CD8-positive, alpha-beta memory T cell (primary cell): ENCODE data around the gene FBN1. TPM values are rescaled to one million over a fixed set of nuclear protein-coding genes. Genes with fewer than 3 reads are reported as not detected.

Experiments used
- CTCF ChIA-PET: fragments of 350-600 bp; sonication (Branson Sonifier 250); formaldehyde crosslinking; loops from one replicate; lab custom pipeline; 2021; ENCODE audit warnings: antibody characterized with exemption; lab: Charles Lee
- POLR2A ChIA-PET: fragments of 350-600 bp; sonication (Branson Sonifier 250); formaldehyde crosslinking; loops from one replicate; lab custom pipeline; 2021; ENCODE audit warnings: antibody characterized with exemption; lab: Charles Lee
- DNase-seq, 5 donors: peaks; one replicate each; pipeline versions ENCODE4 v3.0.0 to v3.0.0-alpha.2; 2020 to 2022; ENCODE audit warnings: mixed read lengths in 1 of 5
- H3K27ac ChIP-seq: one replicate; pipeline ENCODE4 v1.7.0; 2013; ENCODE audit warnings: low read depth, mild to moderate bottlenecking, low read length, moderate library complexity
- H3K27me3 ChIP-seq: 2 replicates; pipeline ENCODE4 v1.7.0; 2013; ENCODE audit warnings: low read length, mild to moderate bottlenecking; ENCODE audit not compliant: insufficient read depth, poor library complexity, severe bottlenecking
- H3K36me3 ChIP-seq: 2 replicates; pipeline ENCODE4 v1.7.0; 2013; ENCODE audit warnings: mild to moderate bottlenecking, low read length, moderate library complexity; ENCODE audit not compliant: insufficient read depth
- H3K4me1 ChIP-seq: 2 replicates; pipeline ENCODE4 v1.7.0; 2013; ENCODE audit warnings: mild to moderate bottlenecking, low read length, moderate library complexity; ENCODE audit not compliant: insufficient read depth
- H3K4me3 ChIP-seq: 2 replicates; pipeline ENCODE4 v1.7.0; 2013; ENCODE audit warnings: mild to moderate bottlenecking, low read length
- H3K9me3 ChIP-seq: 2 replicates; pipeline ENCODE4 v1.7.0; 2013; ENCODE audit warnings: mild to moderate bottlenecking, low read length
- H3K27ac Mint-ChIP-seq, 8 donors: one replicate each; pipeline ENCODE4 v1.8.0; 2020 to 2021; ENCODE audit warnings: mixed read lengths in 8 of 8, mild to moderate bottlenecking in 6 of 8, inconsistent platforms in 3 of 8, moderate library complexity in 3 of 8
- H3K27me3 Mint-ChIP-seq, 2 donors: one replicate each; pipeline ENCODE4 v1.8.0; 2020 to 2021; ENCODE audit warnings: mixed read lengths in 2 of 2, mild to moderate bottlenecking in 1 of 2, moderate library complexity in 1 of 2
- H3K36me3 Mint-ChIP-seq, 3 donors: one replicate each; pipeline ENCODE4 v1.8.0; 2020 to 2021; ENCODE audit warnings: mixed read lengths in 3 of 3, inconsistent platforms in 1 of 3, mild to moderate bottlenecking in 1 of 3
- H3K4me1 Mint-ChIP-seq, 3 donors: one replicate each; pipeline ENCODE4 v1.8.0; 2020 to 2021; ENCODE audit warnings: mixed read lengths in 3 of 3, inconsistent platforms in 1 of 3, mild to moderate bottlenecking in 1 of 3
- H3K4me3 Mint-ChIP-seq, 7 donors: one replicate each; pipeline ENCODE4 v1.8.0; 2020 to 2021; ENCODE audit warnings: mixed read lengths in 7 of 7, mild to moderate bottlenecking in 6 of 7, moderate library complexity in 4 of 7, inconsistent platforms in 2 of 7
- H3K9me3 Mint-ChIP-seq, 5 donors: one replicate each; pipeline ENCODE4 v1.8.0; 2020 to 2022; ENCODE audit warnings: mixed read lengths in 5 of 5, mild to moderate bottlenecking in 3 of 5, moderate library complexity in 2 of 5, inconsistent platforms in 1 of 5
- polyA plus RNA-seq: library from polyadenylated mRNA; unstranded; fragments of 300-500 nt; fragmentation: Illumina TruSeq; gene quantifications from one replicate; pipeline ENCODE4 v1.2.3, GENCODE V29; 2021
- total RNA-seq, 2 experiments: library from RNA; stranded (reverse); gene quantifications; one replicate each; pipeline ENCODE4 v1.2.3, GENCODE V29; 2021

Gene FBN1
- total and polyA plus RNA-seq, 3 experiments from 2014 or later, result 0.13 to 0.46 (median 0.21) TPM

DNA sequence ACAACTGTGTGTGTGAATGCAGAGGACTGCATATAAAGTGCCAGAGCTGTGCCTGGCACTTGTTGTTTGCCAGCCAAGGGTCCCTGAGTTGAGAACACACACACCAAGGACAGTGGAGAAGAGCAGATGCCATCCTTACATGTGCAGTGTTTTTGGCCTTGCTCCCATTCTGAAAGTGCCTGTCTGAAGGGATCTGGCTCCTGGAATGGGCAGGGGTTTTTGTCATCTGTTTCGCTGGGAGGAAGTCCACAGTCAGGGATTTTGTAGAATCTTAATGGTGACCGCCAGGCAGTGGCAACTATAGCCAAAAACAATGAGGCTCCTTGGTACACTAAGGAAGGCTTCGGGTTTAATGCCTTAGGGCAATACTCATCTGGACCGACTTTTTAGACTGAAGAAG is 250.5 kb downstream of the FBN1 start:
- H3K9me3 Mint-ChIP-seq, result no peaks in the 10 kb centered on the region
- Histone ChIP-seq H3K9me3 (no peaks in the 10 kb centered on the region), H3K27me3 (no peaks in the 10 kb centered on the region), H3K4me3 (no peak overlapping the region), H3K4me1 (no peaks in the 10 kb centered on the region), H3K36me3 (no peaks in the 10 kb centered on the region), H3K27ac (no peak overlapping the region)
- POLR2A ChIA-PET, result no interaction called here
- H3K4me3 Mint-ChIP-seq, result no peak overlapping the region
- no peak for DNase-seq
- peaks cover 2 to 10% of the 10 kb centered on the region in 2 donors for H3K27me3 Mint-ChIP-seq
- no peaks in the 10 kb centered on the region for H3K4me1 Mint-ChIP-seq
- CTCF ChIA-PET, result no interaction called here
- no peaks in the 10 kb centered on the region for H3K36me3 Mint-ChIP-seq
- no peak overlapping the region for H3K27ac Mint-ChIP-seq

DNA sequence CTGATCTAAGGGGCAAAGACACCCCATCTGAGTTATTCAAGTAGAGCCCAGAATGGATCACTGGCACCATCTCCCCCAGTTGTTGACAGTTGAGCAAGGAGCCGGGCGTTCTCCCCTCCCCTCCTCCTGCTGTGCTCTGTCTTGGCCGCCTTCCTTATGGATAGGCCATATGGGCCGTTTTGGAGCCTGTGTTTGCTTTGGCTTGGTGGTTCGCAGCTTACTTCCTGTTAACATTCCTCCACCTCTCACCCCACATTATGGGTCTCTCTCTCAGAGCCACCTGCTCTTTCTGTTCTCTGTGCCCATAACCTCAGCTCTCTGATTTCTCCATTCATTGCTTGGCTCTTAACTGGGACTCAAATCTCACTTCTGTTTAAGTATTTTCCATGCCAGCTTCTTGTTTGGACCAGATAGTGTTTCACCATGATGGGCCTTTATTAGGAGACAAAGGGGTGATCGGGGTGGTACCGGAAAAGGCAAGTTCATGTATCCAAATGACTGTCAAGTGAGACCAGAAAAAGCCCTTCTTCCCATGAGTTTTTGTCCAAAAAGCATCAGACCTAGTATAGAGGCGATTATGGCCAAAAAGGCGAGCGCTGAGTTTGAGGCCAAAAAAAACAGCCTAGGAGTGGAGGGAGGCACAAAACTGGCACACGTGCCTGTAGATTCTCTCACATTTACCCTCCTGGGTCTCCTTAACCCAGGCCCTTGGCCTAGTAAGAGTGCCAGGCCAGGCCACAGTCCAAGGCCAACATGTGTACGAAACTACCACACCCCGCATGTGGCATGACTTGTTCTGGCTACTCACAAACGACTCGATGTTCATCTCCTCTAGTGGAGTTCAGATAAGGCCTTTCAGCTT is 251.6 kb downstream of the FBN1 start:
- H3K4me1 Mint-ChIP-seq, result no peaks in the 10 kb centered on the region
- no peak for DNase-seq
- Histone ChIP-seq H3K4me3 (no peak overlapping the region), H3K27ac (no peak overlapping the region), H3K4me1 (no peaks in the 10 kb centered on the region), H3K27me3 (no peaks in the 10 kb centered on the region), H3K9me3 (no peaks in the 10 kb centered on the region), H3K36me3 (no peaks in the 10 kb centered on the region)
- H3K27ac Mint-ChIP-seq, result no peak overlapping the region
- no peaks in the 10 kb centered on the region for H3K36me3 Mint-ChIP-seq
- ChIA-PET POLR2A (no interaction called here), CTCF (no interaction called here)
- no peak overlapping the region for H3K4me3 Mint-ChIP-seq
- H3K9me3 Mint-ChIP-seq, result no peaks in the 10 kb centered on the region
- H3K27me3 Mint-ChIP-seq, result peaks cover 2 to 14% of the 10 kb centered on the region in 2 donors

DNA sequence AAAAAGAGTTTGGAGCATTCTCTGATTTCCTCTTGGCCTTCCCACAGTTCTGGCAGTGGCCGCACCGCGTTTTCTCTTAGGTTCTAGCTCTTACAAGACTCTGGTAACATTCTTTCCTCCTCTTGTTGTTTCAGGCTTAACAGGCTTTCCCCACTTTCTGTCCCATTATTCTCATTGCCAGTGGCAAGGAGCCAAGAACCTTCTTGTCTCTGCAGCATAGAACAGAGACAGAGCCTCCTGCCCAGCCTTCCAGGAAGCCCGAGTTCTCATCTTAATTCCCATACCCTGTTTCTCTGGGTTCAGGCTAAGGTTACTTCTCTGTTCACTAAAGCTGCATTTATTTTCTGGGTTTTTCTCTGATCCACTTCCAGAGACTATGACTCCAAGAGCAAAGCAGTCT is 253.2 kb downstream of the FBN1 start:
- no peak for DNase-seq
- Mint-ChIP-seq H3K27me3 (peaks cover 2 to 22% of the 10 kb centered on the region in 2 donors), H3K4me1 (no peaks in the 10 kb centered on the region), H3K36me3 (no peaks in the 10 kb centered on the region), H3K9me3 (no peaks in the 10 kb centered on the region), H3K27ac (no peak overlapping the region), H3K4me3 (no peak overlapping the region)
- H3K36me3 ChIP-seq, result no peaks in the 10 kb centered on the region
- H3K9me3 ChIP-seq, result no peaks in the 10 kb centered on the region
- H3K4me3 ChIP-seq, result no peak overlapping the region
- no peaks in the 10 kb centered on the region for H3K27me3 ChIP-seq
- H3K4me1 ChIP-seq, result no peaks in the 10 kb centered on the region
- H3K27ac ChIP-seq, result no peak overlapping the region
- POLR2A ChIA-PET, result no interaction called here
- CTCF ChIA-PET, result no interaction called here

DNA sequence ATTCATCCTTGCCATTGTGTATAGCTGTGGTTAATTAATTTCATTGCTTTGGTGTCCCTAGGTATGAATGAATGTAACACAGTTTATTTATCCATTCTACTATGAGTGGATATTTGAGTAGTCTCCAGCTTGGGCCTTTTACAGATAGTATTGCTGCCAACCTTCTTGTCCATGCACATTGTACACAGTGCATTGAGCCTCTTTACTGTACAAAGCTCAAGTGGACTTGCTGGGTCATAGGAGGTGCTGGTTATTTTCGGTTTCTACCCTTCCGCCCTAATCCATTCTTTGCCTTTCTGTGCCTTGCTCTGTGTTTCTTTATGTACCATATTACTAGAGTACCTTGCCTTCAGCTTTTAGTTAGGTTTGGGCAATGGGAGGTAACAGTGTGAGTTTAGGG is 253.6 kb downstream of the FBN1 start:
- Mint-ChIP-seq H3K27me3 (peaks cover 2 to 22% of the 10 kb centered on the region in 2 donors), H3K9me3 (no peaks in the 10 kb centered on the region), H3K4me3 (no peak overlapping the region), H3K27ac (no peak overlapping the region), H3K4me1 (no peaks in the 10 kb centered on the region), H3K36me3 (no peaks in the 10 kb centered on the region)
- ChIA-PET POLR2A (no interaction called here), CTCF (no interaction called here)
- Histone ChIP-seq H3K36me3 (no peaks in the 10 kb centered on the region), H3K9me3 (no peaks in the 10 kb centered on the region), H3K27me3 (no peaks in the 10 kb centered on the region), H3K4me3 (no peak overlapping the region), H3K4me1 (no peaks in the 10 kb centered on the region), H3K27ac (no peak overlapping the region)
- no peak for DNase-seq

DNA sequence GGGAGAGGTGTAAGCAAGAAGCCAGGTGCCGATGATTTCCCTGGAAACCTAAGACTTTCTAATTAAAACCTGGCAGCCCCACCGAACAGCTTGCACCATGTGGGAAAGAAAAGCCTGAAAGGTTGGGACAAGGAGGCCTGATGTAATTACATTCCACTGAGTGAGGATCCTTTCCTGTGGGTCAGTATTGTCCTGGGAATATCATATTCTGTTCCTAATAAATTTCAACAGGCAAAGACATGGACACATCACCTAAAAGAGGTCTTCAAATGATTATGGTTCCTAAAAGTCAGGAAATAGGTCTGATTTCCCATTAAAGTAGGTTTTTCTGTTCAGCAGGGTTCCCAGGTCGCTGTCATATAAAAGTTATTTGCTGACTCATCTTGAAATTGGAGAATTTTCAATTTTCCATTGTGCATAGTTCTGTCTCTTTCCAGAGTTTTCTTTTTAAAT is 255.8 kb downstream of the FBN1 start:
- no peaks in the 10 kb centered on the region for H3K36me3 Mint-ChIP-seq
- peak overlapping the region in 1 of 8 donors; percentile 49 for H3K27ac Mint-ChIP-seq
- H3K4me1 Mint-ChIP-seq, result no peaks in the 10 kb centered on the region
- H3K27me3 Mint-ChIP-seq, result peaks cover 2 to 26% of the 10 kb centered on the region in 2 donors
- no peak overlapping the region for H3K4me3 Mint-ChIP-seq
- Histone ChIP-seq H3K9me3 (no peaks in the 10 kb centered on the region), H3K27ac (no peak overlapping the region), H3K36me3 (no peaks in the 10 kb centered on the region), H3K4me3 (no peak overlapping the region), H3K4me1 (no peaks in the 10 kb centered on the region), H3K27me3 (no peaks in the 10 kb centered on the region)
- CTCF ChIA-PET, result no interaction called here
- POLR2A ChIA-PET, result no interaction called here
- no peaks in the 10 kb centered on the region for H3K9me3 Mint-ChIP-seq
- DNase-seq, result no peak

DNA sequence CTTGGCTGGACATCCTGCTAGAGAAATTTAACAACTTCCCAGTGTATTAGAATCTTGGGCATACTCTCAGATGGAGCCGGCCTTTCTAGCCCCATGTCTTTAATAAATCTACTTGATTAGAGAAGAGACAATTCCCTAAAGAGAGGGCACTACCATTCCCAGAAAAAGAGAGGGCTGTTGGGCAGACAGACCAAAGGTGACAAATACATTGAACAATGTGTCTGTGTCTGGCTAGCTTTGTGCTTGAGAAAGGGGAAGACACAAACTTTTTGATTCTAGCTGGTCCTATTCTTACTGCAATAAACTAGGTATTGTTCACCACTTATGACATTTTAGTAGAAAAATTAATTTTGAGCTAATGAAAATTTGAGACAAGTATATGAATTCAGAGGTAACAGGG is 256.6 kb downstream of the FBN1 start:
- no peak overlapping the region for H3K4me3 Mint-ChIP-seq
- no peaks in the 10 kb centered on the region for H3K27me3 ChIP-seq
- no peak overlapping the region for H3K27ac Mint-ChIP-seq
- peaks cover 2 to 26% of the 10 kb centered on the region in 2 donors for H3K27me3 Mint-ChIP-seq
- H3K36me3 Mint-ChIP-seq, result no peaks in the 10 kb centered on the region
- H3K4me1 Mint-ChIP-seq, result no peaks in the 10 kb centered on the region
- ChIA-PET POLR2A (no interaction called here), CTCF (no interaction called here)
- no peaks in the 10 kb centered on the region for H3K36me3 ChIP-seq
- H3K9me3 Mint-ChIP-seq, result no peaks in the 10 kb centered on the region
- H3K4me1 ChIP-seq, result no peaks in the 10 kb centered on the region
- H3K9me3 ChIP-seq, result no peaks in the 10 kb centered on the region
- no peak overlapping the region for H3K4me3 ChIP-seq
- no peak overlapping the region for H3K27ac ChIP-seq
- no peak for DNase-seq

DNA sequence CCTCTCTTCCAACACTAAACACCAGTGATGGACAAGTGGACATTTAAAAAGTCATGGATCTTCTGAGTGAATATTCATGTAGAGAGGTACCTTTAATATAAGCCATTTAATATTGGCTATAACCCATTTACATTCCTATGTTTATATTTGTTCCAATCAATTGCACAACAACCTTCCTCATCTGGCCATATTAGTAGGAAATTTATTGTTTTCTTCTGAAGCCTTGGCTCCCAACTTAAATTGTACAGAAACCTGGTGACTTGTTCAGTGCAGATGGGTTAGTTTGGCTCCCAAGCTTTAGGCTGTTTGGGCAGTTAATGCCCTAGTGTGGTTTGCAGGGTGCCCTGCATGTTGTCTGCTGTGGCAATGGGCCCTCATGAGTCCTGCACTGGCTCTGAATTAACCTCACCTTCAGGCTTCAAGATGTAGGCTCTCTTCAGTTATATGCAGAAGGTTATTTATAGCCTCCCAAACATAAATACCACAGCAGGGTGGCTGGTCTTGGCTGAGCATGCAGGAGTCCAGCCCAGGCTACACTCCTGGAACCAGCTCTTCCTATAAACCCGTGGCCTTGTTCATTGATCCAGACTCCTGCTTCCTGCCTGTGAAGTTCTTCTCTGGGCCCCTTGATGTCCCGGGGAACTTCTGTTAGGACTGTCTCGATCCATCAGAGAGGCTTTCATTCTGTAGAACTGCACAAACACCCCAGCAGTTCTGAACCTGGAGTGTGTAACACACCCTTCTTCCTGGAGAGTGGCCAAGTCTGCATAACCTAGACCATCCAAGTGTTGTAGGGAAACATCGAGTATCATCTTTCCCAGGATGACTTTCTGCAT is 257.3 kb downstream of the FBN1 start:
- Histone ChIP-seq H3K36me3 (no peaks in the 10 kb centered on the region), H3K27me3 (no peaks in the 10 kb centered on the region), H3K4me1 (no peaks in the 10 kb centered on the region), H3K27ac (no peak overlapping the region), H3K4me3 (no peak overlapping the region), H3K9me3 (no peaks in the 10 kb centered on the region)
- H3K27ac Mint-ChIP-seq, result no peak overlapping the region
- no peak overlapping the region for H3K4me3 Mint-ChIP-seq
- H3K4me1 Mint-ChIP-seq, result no peaks in the 10 kb centered on the region
- peaks cover 0 to 26% of the 10 kb centered on the region in 2 donors for H3K27me3 Mint-ChIP-seq
- ChIA-PET POLR2A (no interaction called here), CTCF (no interaction called here)
- H3K9me3 Mint-ChIP-seq, result peaks cover 0 to 3% (median 0%) of the 10 kb centered on the region in 5 donors
- no peaks in the 10 kb centered on the region for H3K36me3 Mint-ChIP-seq
- DNase-seq, result no peak
